GM18873 (cell line): ENCODE results near the gene LY6G6D.

ENCODE experiments used
- ATAC-seq: cut with Tn5 transposase; IDR thresholded peaks from one replicate; pipeline ENCODE4 v1.9.1; 2021; ENCODE audit warnings: mild to moderate bottlenecking, moderate library complexity, moderate number of reproducible peaks; ENCODE audit not compliant: unreplicated experiment, low FRiP score

The LY6G6D gene

DNA sequence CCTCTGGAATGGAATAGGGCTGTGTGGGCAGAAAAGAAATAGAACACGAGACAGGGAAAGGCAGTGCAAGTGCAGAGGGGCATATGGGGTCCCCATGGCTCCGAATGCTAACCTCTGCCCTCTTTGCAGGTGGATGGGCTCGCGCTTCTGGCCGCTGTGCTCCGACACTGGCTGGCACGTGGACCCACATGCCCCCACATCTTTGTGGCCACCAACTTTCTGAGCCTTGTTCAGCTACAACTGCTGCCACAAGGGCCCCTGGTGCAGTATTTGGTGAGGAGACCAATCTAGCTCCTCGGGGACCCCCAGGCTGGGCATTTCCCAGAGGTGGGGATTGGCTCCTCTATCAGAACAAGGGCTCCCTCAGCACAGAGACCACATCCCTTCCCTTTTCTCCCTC, 46.2 kb downstream of the LY6G6D start:
- ATAC-seq, result no peak

- no peak for ATAC-seq
Observed at GRCh38 chr6:31762356-31762755, 47.2 kb downstream of the LY6G6D start, which contains the start of gene SAPCD1. SAPCD1 (plus strand) TSS chr6:31762656; CDS start chr6:31763055, 399 bp downstream.

- no peak for ATAC-seq
Observed at GRCh38 chr6:31762878-31763618, 47.9 kb downstream of the LY6G6D start.

- ATAC-seq, result no peak
Observed at GRCh38 chr6:31763619-31763940, 48.4 kb downstream of the LY6G6D start.

DNA sequence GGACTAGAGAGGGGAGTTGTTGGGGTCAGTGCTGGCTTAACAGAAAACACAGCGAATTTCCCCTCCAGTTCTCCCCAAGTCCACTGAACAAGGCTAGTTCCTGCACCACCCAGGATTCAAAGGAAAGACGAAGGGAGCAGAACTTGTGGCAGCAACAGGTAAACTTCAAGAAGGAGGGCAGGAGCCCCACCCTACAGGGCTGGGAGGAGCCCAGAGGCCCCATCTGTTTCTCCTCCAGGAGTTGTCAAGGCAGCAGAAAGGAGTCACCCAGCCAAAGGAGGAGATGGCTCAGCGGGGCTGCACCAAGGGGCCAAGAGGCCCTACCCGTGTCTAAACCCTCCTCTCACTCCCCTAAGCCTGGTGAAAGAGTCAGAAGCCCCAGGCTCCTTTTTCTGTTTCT, 49.0 kb downstream of the LY6G6D start:
- no peak for ATAC-seq

DNA sequence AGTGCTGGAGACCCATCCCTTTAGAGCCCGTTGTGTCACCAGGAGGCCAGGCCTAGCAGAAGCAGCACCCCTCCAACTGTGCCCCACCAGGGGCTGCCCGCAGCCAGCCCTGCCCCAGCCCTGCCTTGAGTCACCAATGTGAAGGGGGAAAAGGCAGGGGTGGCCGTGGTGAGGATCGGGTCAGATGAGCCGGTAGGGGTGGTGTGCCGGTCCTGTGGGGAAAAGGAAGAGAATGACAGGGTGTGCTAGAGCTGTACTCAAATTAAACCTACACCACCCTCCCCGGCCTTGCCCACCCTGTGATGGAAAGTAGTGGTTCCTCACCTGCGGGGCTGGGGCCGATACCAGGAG, 50.4 kb downstream of the LY6G6D start:
- no peak for ATAC-seq

DNA sequence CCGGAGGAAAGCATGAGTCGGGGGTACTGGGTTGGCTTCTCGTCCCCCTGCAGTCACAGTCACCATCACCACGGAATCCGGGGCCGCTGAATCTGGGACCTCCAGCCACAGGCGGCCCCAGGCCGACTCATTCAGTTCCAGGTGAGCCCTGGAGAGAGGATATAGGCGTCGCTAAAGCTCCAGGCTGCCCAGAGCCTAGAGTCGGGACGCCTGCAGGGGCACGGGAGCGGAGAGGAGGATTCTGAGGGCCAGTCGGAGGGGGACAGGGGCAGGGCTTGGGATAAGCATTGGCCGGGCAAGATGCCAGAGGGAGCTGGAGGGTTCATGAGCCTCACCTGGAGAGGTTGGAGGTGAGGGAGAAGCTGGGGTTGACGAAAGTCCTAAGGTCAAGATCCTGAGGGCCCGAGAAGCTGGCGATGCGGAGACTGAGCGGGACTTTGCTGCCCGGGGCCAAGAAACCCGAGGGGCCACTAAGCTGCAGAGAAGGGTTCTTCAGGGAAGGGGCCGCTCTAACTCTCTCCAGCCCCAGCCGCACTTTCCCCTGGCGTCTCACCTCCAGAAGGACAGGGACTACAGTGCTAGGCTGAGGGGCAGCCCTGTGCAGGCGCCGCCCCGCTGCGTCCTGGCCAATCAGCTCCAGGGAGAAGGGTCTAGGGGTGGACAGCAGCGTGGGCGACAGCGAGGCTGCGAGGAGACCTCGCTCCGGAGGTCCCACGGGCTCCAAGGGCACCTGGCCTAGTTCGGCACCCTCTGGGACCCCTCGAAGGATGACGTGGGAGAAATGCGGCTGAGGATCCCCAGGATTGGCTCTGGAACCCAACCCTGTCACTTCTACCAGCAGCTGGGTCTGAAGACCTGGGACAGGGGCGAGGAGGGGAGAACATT, 51.0 kb downstream of the LY6G6D start:
- ATAC-seq, result no peak

- ATAC-seq, result no peak
Observed at GRCh38 chr6:31767096-31767645, 52.0 kb downstream of the LY6G6D start.
